SW480 (cell line): ENCODE measurements around the gene MPZL2.

Experiments used
- DNase-seq: peaks from one replicate; pipeline ENCODE4 v3.0.0-alpha.2; 2016; ENCODE audit warnings: low spot score

Gene MPZL2

DNA sequence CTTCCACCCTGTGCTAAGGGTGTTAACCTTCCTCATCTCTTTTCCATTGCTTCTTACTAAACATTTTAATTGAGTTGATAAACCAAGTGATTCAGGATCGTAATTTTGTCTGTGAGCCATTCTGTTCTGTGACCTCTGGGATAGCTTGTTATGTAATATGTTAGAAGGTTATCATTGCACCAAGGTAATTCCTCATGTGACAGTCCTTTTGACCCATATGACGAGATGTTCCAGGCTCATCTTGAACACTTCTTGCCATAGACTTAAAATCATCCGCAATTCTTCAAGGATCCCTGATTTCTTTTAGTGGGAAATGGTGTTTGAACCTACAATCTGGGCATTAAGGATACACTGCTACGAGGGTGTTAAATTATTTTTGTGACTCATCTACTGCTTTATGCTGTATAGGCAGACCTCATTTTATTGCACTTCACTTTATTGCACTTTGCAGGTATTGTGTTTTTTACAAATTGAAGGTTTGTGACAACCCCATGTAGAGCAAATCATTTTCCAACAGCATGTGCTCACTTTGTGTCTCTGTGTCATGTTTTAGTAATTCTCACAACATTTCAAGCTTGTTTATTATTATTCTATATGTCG, 19.0 kb upstream of the MPZL2 start:
- DNase-seq, result no peak

DNA sequence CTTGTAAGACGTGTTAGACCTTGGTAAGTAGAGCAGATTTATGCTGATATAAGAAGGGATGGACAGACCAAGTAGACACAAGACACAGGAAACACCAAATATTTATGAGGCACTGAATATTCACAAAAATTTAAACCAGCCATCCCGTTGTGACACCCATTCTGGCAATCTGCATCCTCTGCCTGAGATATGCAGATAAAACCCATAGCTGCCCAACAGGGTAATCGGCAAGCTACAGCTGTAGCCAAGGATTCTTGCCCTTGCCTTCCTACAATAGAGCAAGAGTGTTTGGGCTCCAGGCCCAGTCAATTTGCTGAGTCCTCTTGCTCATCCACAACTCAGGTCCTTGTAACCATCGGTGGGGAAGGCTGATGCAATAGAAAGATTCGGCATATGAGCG, 18.5 kb upstream of the MPZL2 start:
- no peak for DNase-seq

GRCh38 chr11:118281284-118281683, 17.2 kb upstream of the MPZL2 start:
- peak; percentile 79 for DNase-seq

- peak; percentile 55 for DNase-seq
Measured at GRCh38 chr11:118277312-118277711, 13.2 kb upstream of the MPZL2 start.

DNA sequence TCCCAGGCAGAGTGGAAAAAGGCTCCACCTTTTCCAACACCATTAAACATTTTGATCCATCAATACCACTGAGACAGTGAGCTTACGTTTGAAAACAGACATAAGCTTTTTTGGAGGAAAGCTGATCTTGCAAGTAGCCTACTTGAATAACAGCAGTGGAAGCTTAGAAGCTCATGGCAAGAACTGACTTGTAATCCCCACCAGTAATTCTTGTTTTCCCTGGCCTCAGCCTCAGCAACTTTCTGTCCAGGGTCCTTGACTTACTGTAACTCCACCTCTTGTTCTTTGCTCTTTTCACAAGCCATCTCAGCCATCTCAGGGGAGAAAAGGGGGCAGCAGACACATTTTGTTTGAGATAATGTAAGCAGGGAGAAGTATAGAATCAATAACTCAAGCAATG, 12.3 kb upstream of the MPZL2 start:
- DNase-seq, result no peak

- no peak for DNase-seq
Measured at GRCh38 chr11:118275176-118275575, 11.1 kb upstream of the MPZL2 start.

DNA sequence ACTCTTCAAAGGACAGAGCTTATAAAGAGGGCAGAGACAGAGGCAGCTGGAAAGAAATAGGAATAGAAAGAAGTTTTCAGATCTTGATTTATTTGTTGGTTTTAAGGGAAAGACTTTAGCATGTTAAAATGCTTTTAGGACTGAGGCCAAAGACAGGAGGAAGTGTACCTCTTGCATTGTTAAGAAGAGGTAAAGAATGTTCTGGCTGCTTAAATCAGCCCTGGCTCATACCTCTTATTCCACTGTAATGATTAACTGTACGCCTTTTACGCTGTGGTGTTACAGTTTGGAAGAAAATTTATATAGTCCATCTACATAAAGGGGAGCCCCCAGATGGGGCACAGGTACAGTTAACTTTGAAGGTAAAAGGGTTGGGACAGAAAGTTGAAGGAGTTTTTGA, 10.1 kb upstream of the MPZL2 start:
- no peak for DNase-seq

DNA sequence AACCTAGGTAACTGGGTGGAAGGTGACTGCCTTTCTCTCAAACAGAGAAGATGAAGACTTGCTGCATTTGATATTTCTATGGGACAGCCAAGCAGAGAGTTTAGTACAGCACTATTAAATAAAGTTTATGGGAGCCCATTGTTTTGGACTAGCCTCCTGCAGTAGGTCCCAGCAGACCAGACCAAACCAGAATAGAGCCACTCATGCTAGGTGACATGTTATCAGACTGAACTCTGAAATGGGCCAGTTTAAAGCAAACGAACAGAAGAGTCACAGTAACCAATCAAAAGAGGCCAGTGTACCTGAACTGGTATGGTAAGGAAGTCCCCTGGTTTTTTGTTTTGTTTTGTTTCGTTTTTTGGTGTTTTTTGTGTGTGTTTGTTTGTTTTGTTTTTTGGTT, 7.9 kb upstream of the MPZL2 start:
- DNase-seq, result no peak

- DNase-seq, result no peak
Measured at GRCh38 chr11:118267486-118267885, 3.4 kb upstream of the MPZL2 start.

DNA sequence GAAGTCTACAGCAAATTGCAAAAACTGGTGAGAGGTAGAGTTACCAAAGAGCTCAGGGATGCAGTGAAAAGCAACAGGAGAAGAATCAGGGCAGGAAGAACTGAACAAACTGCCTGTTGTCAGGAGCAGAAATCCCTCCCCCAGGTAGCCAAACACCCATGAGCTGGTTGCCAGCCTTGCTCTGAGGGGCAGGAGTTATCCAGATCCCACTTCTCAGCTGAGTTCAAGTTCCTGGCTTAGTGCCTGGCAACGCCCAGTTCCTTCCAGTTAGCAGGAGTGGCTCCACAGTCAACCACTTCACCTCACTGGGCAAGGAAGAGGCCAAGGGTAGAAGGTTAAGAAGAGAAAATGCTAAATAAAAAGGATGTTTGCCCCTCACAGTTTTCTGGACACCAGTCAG, 1.9 kb upstream of the MPZL2 start:
- DNase-seq, result no peak

DNA sequence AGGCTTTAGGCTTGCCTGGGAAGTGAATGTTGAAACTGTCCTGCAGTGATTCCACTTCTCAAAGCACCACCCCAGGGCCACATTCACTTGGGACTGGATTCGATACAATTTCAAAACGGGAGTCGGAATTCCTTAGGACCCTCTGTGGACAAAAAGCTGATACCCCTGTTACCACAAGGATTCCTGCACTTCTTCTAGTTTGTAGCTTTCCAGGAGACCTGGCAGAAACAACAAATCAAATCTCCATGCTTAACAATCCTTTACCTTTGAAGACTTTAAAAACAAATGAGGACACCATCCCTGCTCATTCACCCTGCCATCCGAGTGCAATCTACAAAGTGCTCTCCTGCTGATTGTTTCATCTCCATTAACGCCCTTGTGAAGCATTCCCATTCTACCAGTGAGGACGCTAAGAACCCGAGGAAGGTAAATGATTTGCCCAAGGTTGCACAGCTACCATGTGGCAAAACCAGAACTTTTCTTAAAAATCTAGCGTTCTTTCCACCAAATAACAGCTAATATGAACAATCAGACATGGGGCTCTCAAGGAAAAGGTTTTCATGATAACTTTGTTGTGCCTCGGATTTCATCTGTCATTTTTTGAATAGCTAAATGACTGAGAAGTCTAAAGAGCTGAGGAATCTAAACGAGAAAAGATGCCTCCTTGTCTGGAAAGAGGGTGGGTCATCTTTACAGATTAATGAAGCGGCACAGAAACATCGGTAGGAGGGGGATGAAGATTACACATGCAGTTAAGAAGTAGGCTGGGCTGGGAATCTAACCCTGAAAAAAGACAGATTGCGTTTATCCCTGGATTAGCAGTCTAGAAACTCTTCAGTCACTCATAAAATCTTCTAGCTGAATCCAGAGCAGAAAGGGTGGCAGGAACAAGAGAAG, 720 bp upstream of the MPZL2 start:
- no peak for DNase-seq

- DNase-seq, result no peak
Measured at GRCh38 chr11:118263112-118263511, 985 bp downstream of the MPZL2 start.

DNA sequence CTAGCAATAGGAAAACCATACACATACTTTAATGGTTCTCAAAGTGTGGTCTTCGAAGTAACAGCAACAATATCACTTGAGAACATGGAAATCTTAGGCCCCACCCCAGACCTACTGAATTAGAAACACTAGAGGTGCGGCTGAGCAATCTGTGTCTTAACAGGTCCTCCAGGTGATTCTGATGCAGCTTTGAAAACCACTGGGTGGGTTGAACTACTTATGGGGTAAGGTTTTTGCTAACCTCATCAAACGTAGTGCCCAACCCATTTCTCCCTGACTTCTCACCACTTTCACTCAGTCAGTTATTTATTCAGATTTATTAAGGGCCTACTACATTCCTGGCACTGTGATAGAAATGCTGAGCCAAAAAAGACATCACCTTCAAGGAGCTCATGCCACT, 3.7 kb downstream of the MPZL2 start:
- DNase-seq, result no peak

DNA sequence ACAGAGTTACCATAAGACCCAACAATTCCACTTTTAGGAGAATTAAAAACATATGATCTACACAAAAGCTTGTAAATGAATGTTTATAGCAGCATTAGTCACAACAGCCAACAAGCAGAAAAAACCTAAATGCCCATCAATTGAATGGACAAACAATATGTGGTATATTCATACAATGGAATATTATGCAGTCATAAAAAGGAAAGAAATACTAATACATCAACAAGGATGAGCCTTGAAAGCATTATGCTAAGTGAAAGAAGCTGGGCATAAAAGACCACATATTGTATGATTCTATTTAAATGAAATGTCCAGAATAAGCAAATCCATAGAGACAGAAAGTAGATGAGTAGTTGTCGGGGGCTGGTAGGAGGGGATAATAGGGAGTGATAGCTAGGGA, 5.0 kb downstream of the MPZL2 start:
- no peak for DNase-seq

DNA sequence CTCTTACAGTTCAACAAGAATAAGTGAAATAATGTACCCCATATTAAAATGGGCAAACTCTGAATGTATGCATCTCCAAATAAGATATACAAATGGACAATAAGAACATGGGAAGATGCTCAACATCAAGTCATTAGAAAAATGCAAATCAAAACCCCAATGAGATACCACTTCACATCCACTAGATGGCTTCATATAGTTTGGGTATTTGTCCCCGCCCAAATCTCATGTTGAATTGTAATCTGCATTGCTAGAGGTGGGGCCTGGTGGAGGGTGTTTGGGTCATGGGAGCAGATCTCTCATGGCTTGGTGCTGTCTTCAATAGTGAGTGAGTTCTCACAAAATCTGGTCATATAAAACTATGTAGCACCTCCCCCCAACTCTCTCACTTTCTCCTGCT, 5.7 kb downstream of the MPZL2 start:
- DNase-seq, result no peak

GRCh38 chr11:118252688-118253087, 11.4 kb downstream of the MPZL2 start:
- no peak for DNase-seq

- DNase-seq, result peak; percentile 99
Measured at GRCh38 chr11:118251858-118252652, 12.0 kb downstream of the MPZL2 start, which contains the start of gene MPZL3. Gene MPZL3 (minus strand): TSS chr11:118252365. CDS start chr11:118252294, 71 bp downstream.

GRCh38 chr11:118247041-118247440, 17.1 kb downstream of the MPZL2 start:
- no peak for DNase-seq

GRCh38 chr11:118245936-118246562, 18.0 kb downstream of the MPZL2 start:
- no peak for DNase-seq

GRCh38 chr11:118243993-118244762, 19.9 kb downstream of the MPZL2 start:
- no peak for DNase-seq

GRCh38 chr11:118243161-118243560, 20.9 kb downstream of the MPZL2 start:
- DNase-seq, result no peak

GRCh38 chr11:118241764-118242098, 22.4 kb downstream of the MPZL2 start:
- no peak for DNase-seq
